Vagina (tissue), 2 donors: ENCODE data around the gene MAVS. TPM values are rescaled to one million over a fixed set of nuclear protein-coding genes. Genes with fewer than 3 reads are reported as not detected.
A peak's percentile ranks its signal among the peaks of the same experiment; 100 is the strongest.

Experiments
- DNase-seq, 2 donors: peaks; one replicate each; pipeline ENCODE4 v3.0.0-alpha.2; 2017; ENCODE audit errors: extremely low spot score in 2 of 2
- H3K27ac ChIP-seq: fragments of 200-600 bp; sonication (generic); one replicate; pipeline ENCODE4 v1.5.1; 2019
- H3K27me3 ChIP-seq: fragments of 200-600 bp; sonication (generic); one replicate; pipeline ENCODE4 v1.5.1; 2019
- H3K36me3 ChIP-seq, 2 donors: fragments of 200-600 bp; sonication (generic); one replicate each; pipeline ENCODE4 v1.5.1; 2017 to 2019
- H3K4me1 ChIP-seq: fragments of 200-600 bp; sonication (generic); one replicate; pipeline ENCODE4 v1.5.1; 2019
- H3K4me3 ChIP-seq, 2 donors: fragments of 200-600 bp; sonication (generic); 1 replicate in 1 of 2; 2 replicates in 1 of 2; pipeline ENCODE4 v1.5.1; 2016 to 2019
- H3K9me3 ChIP-seq: fragments of 200-600 bp; sonication (generic); one replicate; pipeline ENCODE4 v1.5.1; 2019
- POLR2A ChIP-seq, 2 donors: fragments of 450-650 bp; IDR thresholded peaks; one replicate each; pipeline ENCODE4 v1.6.1; 2017; ENCODE audit warnings: antibody characterized with exemption in 2 of 2, mild to moderate bottlenecking in 2 of 2, moderate library complexity in 2 of 2
- POLR2AphosphoS5 ChIP-seq, 2 donors: sonication (generic); formaldehyde crosslinking; IDR thresholded peaks; one replicate each; pipeline ENCODE4 v1.9.0; 2017; ENCODE audit warnings: antibody characterized with exemption in 2 of 2, mild to moderate bottlenecking in 2 of 2, low read depth in 1 of 2; ENCODE audit not compliant: insufficient read depth in 1 of 2
- intact Hi-C: fragments of 100-400 bp; cut with DNase I; formaldehyde crosslinking; loops from one replicate; pipeline ENCODE4 v1.15.1; 2023
- total RNA-seq: library from RNA; depleted of rRNA; stranded (reverse); fragments of >200 nt; gene quantifications from one replicate; pipeline ENCODE4 v1.2.3, GENCODE V29; 2016
- TF ChIP-seq, protein P1 (sequence below), 3 experiments: fragments of 450-650 bp in 2 of 3; fragments of 200-600 bp in 1 of 3; sonication (generic) in 1 of 3; IDR thresholded peaks; one replicate each; pipeline ENCODE4 v1.5.1; 2017 to 2019; ENCODE audit warnings: antibody characterized with exemption in 3 of 3, mild to moderate bottlenecking in 2 of 3, moderate library complexity in 2 of 3

MAVS gene
- total RNA-seq, 1 donor from 2014 or later: 22.1 TPM

DNA sequence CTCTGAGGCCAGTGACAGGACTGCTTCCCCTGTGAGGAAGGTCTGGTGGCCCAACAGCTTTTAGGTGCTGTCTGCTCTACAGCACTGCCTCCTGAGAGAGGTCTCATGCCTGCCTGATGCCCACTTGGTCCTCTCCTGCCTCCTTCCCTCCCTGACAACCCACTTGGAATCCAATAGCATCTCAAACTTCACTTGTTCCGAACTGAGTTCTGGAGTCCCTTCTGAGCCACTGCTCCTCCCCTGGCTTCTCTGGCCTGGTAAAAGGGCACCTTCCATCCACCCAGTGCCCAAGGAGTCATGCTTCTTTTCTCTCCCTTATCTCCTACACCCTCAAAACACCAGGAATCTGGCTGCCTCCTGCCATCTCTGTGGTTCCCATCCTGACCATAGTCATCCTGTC is 1.9 kb downstream of the MAVS start:
- no peaks in the 10 kb centered on the region for H3K27me3 ChIP-seq
- no peak for TF ChIP-seq POLR2AphosphoS5 (IDR thresholded peaks at IDR 0.05; ENCODE audit: insufficient read depth in 1 of 2, low read depth in 1 of 2)
- H3K4me3 ChIP-seq: no peak overlapping the region
- no peak overlapping the region for H3K27ac ChIP-seq
- intact Hi-C loops: no loop called here
- DNase-seq: peak in 1 of 2 donors; percentile 81
- H3K4me1 ChIP-seq: peaks cover 30% of the 10 kb centered on the region
- no peaks in the 10 kb centered on the region for H3K9me3 ChIP-seq
- H3K36me3 ChIP-seq: no peaks in the 10 kb centered on the region

DNA sequence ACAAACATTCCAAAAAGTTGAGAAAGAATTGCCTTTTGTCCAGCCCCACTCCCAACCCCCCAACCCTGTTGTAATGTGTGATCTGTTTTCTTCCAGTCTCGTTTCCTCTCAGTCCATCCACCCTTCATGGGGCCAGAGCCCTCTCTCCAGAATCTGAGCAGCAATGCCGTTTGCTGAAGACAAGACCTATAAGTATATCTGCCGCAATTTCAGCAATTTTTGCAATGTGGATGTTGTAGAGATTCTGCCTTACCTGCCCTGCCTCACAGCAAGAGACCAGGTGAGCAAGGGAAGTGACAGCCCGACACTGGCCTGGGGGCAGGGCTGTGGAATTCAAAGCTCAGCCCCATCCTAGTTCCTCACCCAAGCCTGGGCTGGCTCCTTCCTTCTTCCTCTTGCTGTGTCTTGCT is 7.8 kb downstream of the MAVS start:
- intact Hi-C loops: no loop called here
- TF ChIP-seq POLR2AphosphoS5 (IDR thresholded peaks at IDR 0.05; ENCODE audit: insufficient read depth in 1 of 2, low read depth in 1 of 2): no peak
- TF ChIP-seq, protein P1, sequence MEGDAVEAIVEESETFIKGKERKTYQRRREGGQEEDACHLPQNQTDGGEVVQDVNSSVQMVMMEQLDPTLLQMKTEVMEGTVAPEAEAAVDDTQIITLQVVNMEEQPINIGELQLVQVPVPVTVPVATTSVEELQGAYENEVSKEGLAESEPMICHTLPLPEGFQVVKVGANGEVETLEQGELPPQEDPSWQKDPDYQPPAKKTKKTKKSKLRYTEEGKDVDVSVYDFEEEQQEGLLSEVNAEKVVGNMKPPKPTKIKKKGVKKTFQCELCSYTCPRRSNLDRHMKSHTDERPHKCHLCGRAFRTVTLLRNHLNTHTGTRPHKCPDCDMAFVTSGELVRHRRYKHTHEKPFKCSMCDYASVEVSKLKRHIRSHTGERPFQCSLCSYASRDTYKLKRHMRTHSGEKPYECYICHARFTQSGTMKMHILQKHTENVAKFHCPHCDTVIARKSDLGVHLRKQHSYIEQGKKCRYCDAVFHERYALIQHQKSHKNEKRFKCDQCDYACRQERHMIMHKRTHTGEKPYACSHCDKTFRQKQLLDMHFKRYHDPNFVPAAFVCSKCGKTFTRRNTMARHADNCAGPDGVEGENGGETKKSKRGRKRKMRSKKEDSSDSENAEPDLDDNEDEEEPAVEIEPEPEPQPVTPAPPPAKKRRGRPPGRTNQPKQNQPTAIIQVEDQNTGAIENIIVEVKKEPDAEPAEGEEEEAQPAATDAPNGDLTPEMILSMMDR (IDR thresholded peaks at IDR 0.05): no peak
- TF ChIP-seq POLR2A (IDR thresholded peaks at IDR 0.05): no peak
- Histone ChIP-seq H3K27ac (no peak overlapping the region), H3K4me1 (peaks cover 7% of the 10 kb centered on the region), H3K4me3 (no peak overlapping the region), H3K9me3 (no peaks in the 10 kb centered on the region), H3K27me3 (no peaks in the 10 kb centered on the region), H3K36me3 (peaks cover 0 to 27% of the 10 kb centered on the region in 2 donors)
- DNase-seq: no peak

DNA sequence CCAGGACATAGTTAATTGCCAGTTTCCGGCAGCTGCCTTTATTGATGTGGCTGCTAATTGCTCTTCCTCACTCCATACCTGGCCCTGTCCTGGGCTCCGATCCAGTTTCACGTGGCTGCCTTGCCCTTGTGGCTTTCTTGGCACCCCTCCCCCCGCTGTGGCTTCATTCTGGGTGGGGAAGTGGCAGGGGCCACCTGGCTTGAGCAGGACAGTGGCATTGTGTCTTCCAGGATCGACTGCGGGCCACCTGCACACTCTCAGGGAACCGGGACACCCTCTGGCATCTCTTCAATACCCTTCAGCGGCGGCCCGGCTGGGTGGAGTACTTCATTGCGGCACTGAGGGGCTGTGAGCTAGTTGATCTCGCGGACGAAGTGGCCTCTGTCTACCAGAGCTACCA is 10.8 kb downstream of the MAVS start:
- Histone ChIP-seq H3K27ac (no peak overlapping the region), H3K4me3 (no peak overlapping the region), H3K4me1 (peaks cover 7% of the 10 kb centered on the region), H3K9me3 (no peaks in the 10 kb centered on the region), H3K27me3 (no peaks in the 10 kb centered on the region), H3K36me3 (peaks cover 0 to 54% of the 10 kb centered on the region in 2 donors)
- TF ChIP-seq, protein P1 (IDR thresholded peaks at IDR 0.05): no peak
- no peak for TF ChIP-seq POLR2A (IDR thresholded peaks at IDR 0.05)
- no peak for TF ChIP-seq POLR2AphosphoS5 (IDR thresholded peaks at IDR 0.05; ENCODE audit: insufficient read depth in 1 of 2, low read depth in 1 of 2)
- intact Hi-C loops: no loop called here
- no peak for DNase-seq

DNA sequence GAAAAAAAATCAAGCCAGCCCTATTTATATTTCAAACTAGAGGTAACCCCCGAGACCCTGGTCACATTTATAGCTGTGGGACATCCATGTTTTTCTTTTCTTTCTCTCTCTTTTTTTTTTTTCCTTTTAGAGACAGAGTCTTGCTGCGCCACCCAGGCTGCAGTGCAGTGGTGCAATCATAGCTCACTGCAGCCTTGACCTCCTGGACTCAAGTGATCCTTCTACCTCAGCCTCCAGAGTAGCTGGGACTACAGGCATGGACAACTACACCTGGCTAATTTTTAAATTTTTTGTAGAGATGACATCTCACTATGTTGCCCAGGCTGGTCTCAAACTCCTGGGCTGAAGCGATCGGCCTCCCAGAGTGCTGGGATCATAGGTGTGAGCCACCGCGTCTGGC is 12.1 kb downstream of the MAVS start:
- no peak for TF ChIP-seq POLR2A (IDR thresholded peaks at IDR 0.05)
- TF ChIP-seq POLR2AphosphoS5 (IDR thresholded peaks at IDR 0.05; ENCODE audit: insufficient read depth in 1 of 2, low read depth in 1 of 2): no peak
- TF ChIP-seq, protein P1 (IDR thresholded peaks at IDR 0.05): no peak
- peaks cover 4 to 67% of the 10 kb centered on the region in 2 donors for H3K36me3 ChIP-seq
- intact Hi-C loops: no loop called here

DNA sequence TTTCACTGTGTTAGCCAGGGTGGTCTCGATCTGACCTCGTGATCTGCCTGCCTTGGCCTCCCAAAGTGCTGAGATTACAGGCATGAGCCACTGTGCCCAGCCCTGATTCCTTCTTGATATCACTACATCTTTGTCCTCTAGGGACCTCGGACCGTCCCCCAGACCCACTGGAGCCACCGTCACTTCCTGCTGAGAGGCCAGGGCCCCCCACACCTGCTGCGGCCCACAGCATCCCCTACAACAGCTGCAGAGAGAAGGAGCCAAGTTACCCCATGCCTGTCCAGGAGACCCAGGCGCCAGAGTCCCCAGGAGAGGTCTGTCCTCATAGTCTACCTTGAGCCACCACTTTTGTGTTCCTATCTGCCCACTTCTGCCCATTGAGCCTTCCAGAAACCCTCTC is 14.6 kb downstream of the MAVS start:
- TF ChIP-seq POLR2A (IDR thresholded peaks at IDR 0.05) (no peak), POLR2AphosphoS5 (IDR thresholded peaks at IDR 0.05; ENCODE audit: insufficient read depth in 1 of 2, low read depth in 1 of 2) (no peak)
- TF ChIP-seq, protein P1 (IDR thresholded peaks at IDR 0.05): no peak
- H3K4me1 ChIP-seq: no peaks in the 10 kb centered on the region
- no peak overlapping the region for H3K4me3 ChIP-seq
- intact Hi-C loops: no loop called here
- no peak overlapping the region for H3K27ac ChIP-seq
- H3K27me3 ChIP-seq: no peaks in the 10 kb centered on the region
- DNase-seq: no peak
- H3K36me3 ChIP-seq: peaks cover 4 to 89% of the 10 kb centered on the region in 2 donors
- no peaks in the 10 kb centered on the region for H3K9me3 ChIP-seq

More for the DNA sequence above, 12.1 kb downstream of the MAVS start:
- H3K4me3 ChIP-seq: no peak overlapping the region
- H3K27ac ChIP-seq: no peak overlapping the region
- H3K9me3 ChIP-seq: no peaks in the 10 kb centered on the region
- no peaks in the 10 kb centered on the region for H3K27me3 ChIP-seq
- no peak for DNase-seq
- peaks cover 7% of the 10 kb centered on the region for H3K4me1 ChIP-seq
